OCI-LY3 (cell line): Measurements from ENCODE around the gene TRIM24.

Source experiments
- EZH2phosphoT487 ChIP-seq: fragments of 200-600 bp; shearing (Covaris generic); IDR thresholded peaks from 2 replicates; pipeline ENCODE4 v1.6.1; 2018; ENCODE audit warnings: antibody characterized with exemption, mixed run types, low read depth
- TF ChIP-seq, protein P1 (sequence below): fragments of 200-600, 300-600 bp; sonication (generic); IDR thresholded peaks from 2 replicates; pipeline ENCODE4 v1.5.1; 2014; ENCODE audit warnings: antibody characterized with exemption, low read length, low read depth

DNA sequence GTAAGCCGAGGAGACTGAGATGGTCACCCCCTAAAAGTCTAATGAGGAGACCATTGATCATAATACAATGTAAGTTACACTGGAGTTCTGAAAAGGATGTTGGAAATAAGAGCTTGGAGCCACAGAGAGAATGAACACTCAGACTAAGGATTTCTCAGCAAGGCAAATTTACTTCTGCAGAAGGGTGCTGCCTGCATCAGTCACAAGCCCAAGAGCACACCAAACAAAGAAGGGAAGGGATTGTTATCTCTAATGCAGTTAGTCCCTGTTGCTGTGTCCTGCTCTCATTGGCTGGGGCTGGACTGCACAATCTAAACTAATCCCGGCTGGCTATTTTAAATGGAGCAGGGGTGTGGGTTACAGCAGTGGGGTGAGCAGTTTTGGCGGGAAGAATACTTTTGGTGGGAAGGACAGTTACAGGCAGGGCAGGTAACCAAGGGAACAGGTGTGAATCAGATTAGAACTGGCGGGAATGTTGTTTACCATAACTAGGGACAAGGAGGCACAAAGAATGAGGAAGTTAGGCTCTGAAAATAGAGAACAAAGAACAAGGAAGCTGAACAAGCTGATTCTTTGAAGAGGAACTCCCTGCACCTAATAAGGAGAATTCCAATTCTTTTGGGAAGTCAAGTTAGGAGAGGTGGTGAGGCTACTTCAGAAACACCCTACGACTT is 30.3 kb upstream of the TRIM24 start:
- TF ChIP-seq, protein P1, sequence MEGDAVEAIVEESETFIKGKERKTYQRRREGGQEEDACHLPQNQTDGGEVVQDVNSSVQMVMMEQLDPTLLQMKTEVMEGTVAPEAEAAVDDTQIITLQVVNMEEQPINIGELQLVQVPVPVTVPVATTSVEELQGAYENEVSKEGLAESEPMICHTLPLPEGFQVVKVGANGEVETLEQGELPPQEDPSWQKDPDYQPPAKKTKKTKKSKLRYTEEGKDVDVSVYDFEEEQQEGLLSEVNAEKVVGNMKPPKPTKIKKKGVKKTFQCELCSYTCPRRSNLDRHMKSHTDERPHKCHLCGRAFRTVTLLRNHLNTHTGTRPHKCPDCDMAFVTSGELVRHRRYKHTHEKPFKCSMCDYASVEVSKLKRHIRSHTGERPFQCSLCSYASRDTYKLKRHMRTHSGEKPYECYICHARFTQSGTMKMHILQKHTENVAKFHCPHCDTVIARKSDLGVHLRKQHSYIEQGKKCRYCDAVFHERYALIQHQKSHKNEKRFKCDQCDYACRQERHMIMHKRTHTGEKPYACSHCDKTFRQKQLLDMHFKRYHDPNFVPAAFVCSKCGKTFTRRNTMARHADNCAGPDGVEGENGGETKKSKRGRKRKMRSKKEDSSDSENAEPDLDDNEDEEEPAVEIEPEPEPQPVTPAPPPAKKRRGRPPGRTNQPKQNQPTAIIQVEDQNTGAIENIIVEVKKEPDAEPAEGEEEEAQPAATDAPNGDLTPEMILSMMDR = no peak
- no peak for TF ChIP-seq EZH2phosphoT487
